ENCODE data around the gene TPD52L1. TPM values are rescaled to one million over a fixed set of nuclear protein-coding genes. Genes with fewer than 3 reads are reported as not detected.

Gene TPD52L1
- total RNA-seq, 1 experiment from 2014 or later: 12.4 TPM

DNA sequence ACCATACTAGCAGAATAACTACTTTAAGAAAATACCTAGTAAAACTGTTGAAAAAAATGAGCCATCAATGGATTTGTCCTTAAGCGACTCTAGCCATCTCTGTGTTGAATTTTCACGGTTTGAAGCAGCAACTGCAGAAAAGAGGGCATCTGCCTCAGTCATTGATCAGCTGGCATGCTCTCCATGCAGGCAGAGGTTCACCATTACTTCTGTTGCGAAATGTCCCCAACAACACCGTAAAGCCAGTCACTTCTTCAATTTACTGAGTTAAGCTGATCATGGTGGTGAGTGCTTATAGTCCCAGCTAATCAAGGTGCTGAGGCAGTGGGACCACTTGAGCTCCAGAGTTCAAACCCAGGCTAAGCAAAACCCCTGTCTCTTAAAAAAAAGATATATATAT lies 11.1 kb downstream of the TPD52L1 start:
- no peaks in the 10 kb centered on the region for H3K4me1 Mint-ChIP-seq
- no peak for TF ChIP-seq TCF7 (CRISPR knock-in tag; IDR thresholded peaks at IDR 0.05; ENCODE audit: low read depth)
- no peak for TF ChIP-seq ESRRA (CRISPR knock-in tag; IDR thresholded peaks at IDR 0.05; ENCODE audit: borderline replicate concordance)
- TF ChIP-seq, protein P1, sequence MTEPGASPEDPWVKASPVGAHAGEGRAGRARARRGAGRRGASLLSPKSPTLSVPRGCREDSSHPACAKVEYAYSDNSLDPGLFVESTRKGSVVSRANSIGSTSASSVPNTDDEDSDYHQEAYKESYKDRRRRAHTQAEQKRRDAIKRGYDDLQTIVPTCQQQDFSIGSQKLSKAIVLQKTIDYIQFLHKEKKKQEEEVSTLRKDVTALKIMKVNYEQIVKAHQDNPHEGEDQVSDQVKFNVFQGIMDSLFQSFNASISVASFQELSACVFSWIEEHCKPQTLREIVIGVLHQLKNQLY (CRISPR knock-in tag; IDR thresholded peaks at IDR 0.05): no peak
- TF ChIP-seq, protein P2, sequence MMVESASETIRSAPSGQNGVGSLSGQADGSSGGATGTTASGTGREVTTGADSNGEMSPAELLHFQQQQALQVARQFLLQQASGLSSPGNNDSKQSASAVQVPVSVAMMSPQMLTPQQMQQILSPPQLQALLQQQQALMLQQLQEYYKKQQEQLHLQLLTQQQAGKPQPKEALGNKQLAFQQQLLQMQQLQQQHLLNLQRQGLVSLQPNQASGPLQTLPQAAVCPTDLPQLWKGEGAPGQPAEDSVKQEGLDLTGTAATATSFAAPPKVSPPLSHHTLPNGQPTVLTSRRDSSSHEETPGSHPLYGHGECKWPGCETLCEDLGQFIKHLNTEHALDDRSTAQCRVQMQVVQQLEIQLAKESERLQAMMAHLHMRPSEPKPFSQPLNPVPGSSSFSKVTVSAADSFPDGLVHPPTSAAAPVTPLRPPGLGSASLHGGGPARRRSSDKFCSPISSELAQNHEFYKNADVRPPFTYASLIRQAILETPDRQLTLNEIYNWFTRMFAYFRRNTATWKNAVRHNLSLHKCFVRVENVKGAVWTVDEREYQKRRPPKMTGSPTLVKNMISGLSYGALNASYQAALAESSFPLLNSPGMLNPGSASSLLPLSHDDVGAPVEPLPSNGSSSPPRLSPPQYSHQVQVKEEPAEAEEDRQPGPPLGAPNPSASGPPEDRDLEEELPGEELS (CRISPR knock-in tag; IDR thresholded peaks at IDR 0.05): no peak
- no peak for TF ChIP-seq ZNF232 (CRISPR knock-in tag; IDR thresholded peaks at IDR 0.05)
- TF ChIP-seq ATF3 (CRISPR knock-in tag; conservative IDR thresholded peaks at IDR 0.05): no peak
- no peak for TF ChIP-seq GABPB1 (CRISPR knock-in tag; IDR thresholded peaks at IDR 0.05)
- TF ChIP-seq, protein P3, sequence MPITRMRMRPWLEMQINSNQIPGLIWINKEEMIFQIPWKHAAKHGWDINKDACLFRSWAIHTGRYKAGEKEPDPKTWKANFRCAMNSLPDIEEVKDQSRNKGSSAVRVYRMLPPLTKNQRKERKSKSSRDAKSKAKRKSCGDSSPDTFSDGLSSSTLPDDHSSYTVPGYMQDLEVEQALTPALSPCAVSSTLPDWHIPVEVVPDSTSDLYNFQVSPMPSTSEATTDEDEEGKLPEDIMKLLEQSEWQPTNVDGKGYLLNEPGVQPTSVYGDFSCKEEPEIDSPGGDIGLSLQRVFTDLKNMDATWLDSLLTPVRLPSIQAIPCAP (CRISPR knock-in tag; IDR thresholded peaks at IDR 0.05): no peak
- TF ChIP-seq ZNF423 (CRISPR knock-in tag; IDR thresholded peaks at IDR 0.05): no peak
- no peak for TF ChIP-seq NFATC4 (CRISPR knock-in tag; IDR thresholded peaks at IDR 0.05)
- TF ChIP-seq GTF2I (CRISPR knock-in tag; conservative IDR thresholded peaks at IDR 0.05): no peak
- no peak for TF ChIP-seq MXD4 (CRISPR knock-in tag; IDR thresholded peaks at IDR 0.05; ENCODE audit: borderline replicate concordance)
- CTCF ChIA-PET: interaction anchor here (1.0 kb wide), 1 partner anchor 27 kb away, joined by 3 read pairs; no protein-coding TSS in a partner anchor

GRCh38 chr6:125165256-125165655 lies 11.7 kb downstream of the TPD52L1 start:
- Mint-ChIP-seq H3K4me1 (no peaks in the 10 kb centered on the region), H3K4me3 (no peak overlapping the region), H3K27ac (no peak overlapping the region), H3K36me3 (peaks cover 3% of the 10 kb centered on the region; the same call in 1 of the 2 replicates), H3K27me3 (ENCODE audit: low read depth) (no peaks in the 10 kb centered on the region), H3K9me3 (peaks cover 13% of the 10 kb centered on the region)
- ChIA-PET POLR2A (no interaction called here), CTCF (interaction anchor here (1.0 kb wide), 1 partner anchor 27 kb away, joined by 3 read pairs; no protein-coding TSS in a partner anchor)
- no peak for ATAC-seq
- DNase-seq (ENCODE audit: low spot score): no peak
- TF ChIP-seq, protein P4, sequence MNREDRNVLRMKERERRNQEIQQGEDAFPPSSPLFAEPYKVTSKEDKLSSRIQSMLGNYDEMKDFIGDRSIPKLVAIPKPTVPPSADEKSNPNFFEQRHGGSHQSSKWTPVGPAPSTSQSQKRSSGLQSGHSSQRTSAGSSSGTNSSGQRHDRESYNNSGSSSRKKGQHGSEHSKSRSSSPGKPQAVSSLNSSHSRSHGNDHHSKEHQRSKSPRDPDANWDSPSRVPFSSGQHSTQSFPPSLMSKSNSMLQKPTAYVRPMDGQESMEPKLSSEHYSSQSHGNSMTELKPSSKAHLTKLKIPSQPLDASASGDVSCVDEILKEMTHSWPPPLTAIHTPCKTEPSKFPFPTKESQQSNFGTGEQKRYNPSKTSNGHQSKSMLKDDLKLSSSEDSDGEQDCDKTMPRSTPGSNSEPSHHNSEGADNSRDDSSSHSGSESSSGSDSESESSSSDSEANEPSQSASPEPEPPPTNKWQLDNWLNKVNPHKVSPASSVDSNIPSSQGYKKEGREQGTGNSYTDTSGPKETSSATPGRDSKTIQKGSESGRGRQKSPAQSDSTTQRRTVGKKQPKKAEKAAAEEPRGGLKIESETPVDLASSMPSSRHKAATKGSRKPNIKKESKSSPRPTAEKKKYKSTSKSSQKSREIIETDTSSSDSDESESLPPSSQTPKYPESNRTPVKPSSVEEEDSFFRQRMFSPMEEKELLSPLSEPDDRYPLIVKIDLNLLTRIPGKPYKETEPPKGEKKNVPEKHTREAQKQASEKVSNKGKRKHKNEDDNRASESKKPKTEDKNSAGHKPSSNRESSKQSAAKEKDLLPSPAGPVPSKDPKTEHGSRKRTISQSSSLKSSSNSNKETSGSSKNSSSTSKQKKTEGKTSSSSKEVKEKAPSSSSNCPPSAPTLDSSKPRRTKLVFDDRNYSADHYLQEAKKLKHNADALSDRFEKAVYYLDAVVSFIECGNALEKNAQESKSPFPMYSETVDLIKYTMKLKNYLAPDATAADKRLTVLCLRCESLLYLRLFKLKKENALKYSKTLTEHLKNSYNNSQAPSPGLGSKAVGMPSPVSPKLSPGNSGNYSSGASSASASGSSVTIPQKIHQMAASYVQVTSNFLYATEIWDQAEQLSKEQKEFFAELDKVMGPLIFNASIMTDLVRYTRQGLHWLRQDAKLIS (CRISPR knock-in tag; IDR thresholded peaks at IDR 0.05; ENCODE audit: borderline replicate concordance): no peak
- TF ChIP-seq TEAD1 (CRISPR knock-in tag; IDR thresholded peaks at IDR 0.05) (no peak), FOXK1 (CRISPR knock-in tag; IDR thresholded peaks at IDR 0.05) (no peak), JUN (CRISPR knock-in tag; IDR thresholded peaks at IDR 0.05) (no peak)
- TF ChIP-seq, protein P5, sequence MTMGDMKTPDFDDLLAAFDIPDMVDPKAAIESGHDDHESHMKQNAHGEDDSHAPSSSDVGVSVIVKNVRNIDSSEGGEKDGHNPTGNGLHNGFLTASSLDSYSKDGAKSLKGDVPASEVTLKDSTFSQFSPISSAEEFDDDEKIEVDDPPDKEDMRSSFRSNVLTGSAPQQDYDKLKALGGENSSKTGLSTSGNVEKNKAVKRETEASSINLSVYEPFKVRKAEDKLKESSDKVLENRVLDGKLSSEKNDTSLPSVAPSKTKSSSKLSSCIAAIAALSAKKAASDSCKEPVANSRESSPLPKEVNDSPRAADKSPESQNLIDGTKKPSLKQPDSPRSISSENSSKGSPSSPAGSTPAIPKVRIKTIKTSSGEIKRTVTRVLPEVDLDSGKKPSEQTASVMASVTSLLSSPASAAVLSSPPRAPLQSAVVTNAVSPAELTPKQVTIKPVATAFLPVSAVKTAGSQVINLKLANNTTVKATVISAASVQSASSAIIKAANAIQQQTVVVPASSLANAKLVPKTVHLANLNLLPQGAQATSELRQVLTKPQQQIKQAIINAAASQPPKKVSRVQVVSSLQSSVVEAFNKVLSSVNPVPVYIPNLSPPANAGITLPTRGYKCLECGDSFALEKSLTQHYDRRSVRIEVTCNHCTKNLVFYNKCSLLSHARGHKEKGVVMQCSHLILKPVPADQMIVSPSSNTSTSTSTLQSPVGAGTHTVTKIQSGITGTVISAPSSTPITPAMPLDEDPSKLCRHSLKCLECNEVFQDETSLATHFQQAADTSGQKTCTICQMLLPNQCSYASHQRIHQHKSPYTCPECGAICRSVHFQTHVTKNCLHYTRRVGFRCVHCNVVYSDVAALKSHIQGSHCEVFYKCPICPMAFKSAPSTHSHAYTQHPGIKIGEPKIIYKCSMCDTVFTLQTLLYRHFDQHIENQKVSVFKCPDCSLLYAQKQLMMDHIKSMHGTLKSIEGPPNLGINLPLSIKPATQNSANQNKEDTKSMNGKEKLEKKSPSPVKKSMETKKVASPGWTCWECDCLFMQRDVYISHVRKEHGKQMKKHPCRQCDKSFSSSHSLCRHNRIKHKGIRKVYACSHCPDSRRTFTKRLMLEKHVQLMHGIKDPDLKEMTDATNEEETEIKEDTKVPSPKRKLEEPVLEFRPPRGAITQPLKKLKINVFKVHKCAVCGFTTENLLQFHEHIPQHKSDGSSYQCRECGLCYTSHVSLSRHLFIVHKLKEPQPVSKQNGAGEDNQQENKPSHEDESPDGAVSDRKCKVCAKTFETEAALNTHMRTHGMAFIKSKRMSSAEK (CRISPR knock-in tag; IDR thresholded peaks at IDR 0.05; ENCODE audit: borderline replicate concordance): no peak

More for the DNA sequence above, 11.1 kb downstream of the TPD52L1 start:
- ATAC-seq (no peak), DNase-seq (ENCODE audit: low spot score) (no peak)
- H3K36me3 Mint-ChIP-seq: peaks cover 3% of the 10 kb centered on the region
- H3K27ac Mint-ChIP-seq: no peak overlapping the region
- H3K9me3 Mint-ChIP-seq: peaks cover 16% of the 10 kb centered on the region
- H3K4me3 Mint-ChIP-seq: no peak overlapping the region
- H3K27me3 Mint-ChIP-seq (ENCODE audit: low read depth): no peaks in the 10 kb centered on the region
- POLR2A ChIA-PET: no interaction called here

Measured in WTC11 (cell line).